GOT3 (cell line): ENCODE results near the gene ANKS1A.

Experiments used
- DNase-seq: peaks from one replicate; lab custom pipeline; 2025; ENCODE audit warnings: mixed read lengths; lab: John Stamatoyannopoulos, UW

ANKS1A gene

DNA sequence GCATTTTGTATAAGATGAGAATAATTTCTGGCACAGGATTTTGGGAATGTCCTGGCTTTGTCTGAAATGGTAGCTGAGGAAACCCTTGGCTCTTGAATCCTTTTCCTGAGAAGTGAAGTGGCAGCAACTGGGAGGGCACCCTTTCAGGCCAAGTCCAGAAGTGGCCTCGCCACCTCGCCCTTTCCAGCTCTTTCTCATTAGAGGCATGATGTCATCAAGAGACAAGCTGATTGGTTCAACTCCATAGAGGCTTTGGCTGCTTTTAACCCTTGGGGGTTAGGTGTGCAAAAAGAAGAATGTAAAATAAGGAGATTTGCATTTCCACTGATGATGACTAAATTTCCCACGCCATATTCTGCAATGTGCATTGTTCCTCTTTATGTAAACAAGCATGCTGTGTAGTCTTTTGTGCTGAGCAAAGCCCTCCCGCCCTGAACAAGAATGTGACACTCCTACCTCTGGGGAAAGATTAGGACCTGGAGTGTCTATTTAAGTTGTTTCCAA, 135.5 kb downstream of the ANKS1A start:
- no peak for DNase-seq

DNA sequence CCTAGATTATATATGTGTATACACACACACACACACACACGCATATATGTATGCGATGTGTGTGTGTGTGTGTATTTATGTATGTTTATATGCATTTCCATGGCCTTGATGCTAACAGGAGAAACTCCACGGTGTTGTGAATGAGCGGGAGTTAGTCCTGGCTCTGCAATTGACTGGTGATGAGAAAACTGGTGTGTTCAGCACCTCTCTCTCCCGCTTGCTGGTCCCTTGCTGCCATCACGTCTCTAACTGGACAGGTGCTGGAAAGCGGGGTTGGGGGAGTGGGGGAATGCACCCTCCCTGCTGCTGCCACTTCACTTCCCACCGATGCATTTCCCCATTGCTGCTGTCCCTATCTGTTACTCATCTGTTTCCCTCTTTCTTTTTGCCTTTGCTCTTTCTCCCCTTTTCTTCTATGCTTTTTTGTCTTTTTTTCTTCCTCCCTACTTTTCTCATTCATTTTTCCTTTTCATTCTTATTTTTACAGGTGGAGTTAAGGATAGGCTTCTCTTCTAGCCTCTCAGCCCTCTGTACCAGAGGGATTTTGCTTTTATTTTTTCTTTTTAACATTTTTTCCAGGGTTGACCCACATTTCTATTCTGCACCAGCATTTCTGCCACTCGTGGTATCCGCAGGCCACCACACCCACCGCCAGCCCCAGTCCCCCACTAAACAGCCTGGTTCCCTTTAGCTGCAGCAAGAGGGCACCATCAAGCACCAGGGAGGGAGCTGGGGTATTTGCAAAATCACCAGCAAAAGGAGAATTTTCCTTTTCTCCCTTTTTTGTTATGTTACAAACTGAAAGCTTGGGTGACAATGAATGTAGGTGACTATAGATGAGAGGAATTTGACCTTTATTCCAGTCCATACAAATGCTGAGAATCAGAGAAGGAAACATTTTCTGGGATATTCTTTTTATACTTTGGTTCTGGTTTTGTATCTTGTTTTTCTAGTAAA, 136.5 kb downstream of the ANKS1A start:
- no peak for DNase-seq

GRCh38 chr6:35026434-35027222, 137.6 kb downstream of the ANKS1A start:
- no peak for DNase-seq

- DNase-seq = no peak
Observed at GRCh38 chr6:35027807-35028206, 138.8 kb downstream of the ANKS1A start.

- DNase-seq = no peak
Observed at GRCh38 chr6:35028781-35029769, 140.0 kb downstream of the ANKS1A start.

- DNase-seq = no peak
Observed at GRCh38 chr6:35030099-35030498, 141.0 kb downstream of the ANKS1A start.

GRCh38 chr6:35031611-35032529, 142.8 kb downstream of the ANKS1A start:
- DNase-seq = no peak

GRCh38 chr6:35033683-35034082, 144.6 kb downstream of the ANKS1A start:
- no peak for DNase-seq

DNA sequence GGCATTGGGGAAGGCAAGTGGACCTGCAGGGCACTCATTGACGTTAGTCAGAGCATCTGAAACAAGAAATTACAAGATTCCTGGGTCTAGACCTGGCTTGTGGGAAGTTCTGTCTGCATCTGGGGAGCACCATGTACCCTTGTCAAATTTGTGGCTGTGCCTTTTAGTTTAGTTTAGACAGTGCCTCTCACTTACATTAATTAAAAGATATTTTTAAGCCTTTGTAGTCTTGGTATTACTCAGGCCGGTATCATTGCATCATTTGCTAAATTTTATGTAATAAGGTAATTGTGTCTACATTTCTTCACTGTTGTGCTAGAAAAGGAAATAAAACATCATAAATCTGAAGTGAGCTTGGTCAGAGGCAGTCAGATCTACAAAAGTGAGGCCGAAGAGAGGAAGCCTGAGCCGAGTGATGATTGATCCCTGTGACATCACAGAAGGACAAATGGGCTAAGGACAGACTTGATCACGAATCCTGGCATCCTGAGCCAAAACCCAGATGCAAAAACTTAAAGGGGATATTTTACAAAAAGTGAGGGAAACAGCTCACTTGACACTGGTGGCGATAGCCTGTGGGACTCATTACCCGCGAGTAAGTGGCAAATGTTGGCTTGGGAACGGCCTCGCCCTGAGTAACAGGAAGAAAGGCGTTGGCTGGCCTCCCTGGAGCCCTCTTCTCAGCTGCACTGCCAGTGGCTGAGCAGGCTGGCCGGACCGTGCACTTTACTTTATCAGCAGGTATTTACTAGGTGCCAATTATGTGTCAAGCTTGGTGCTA, 145.5 kb downstream of the ANKS1A start:
- DNase-seq = no peak

GRCh38 chr6:35035481-35036030, 146.5 kb downstream of the ANKS1A start:
- no peak for DNase-seq

DNA sequence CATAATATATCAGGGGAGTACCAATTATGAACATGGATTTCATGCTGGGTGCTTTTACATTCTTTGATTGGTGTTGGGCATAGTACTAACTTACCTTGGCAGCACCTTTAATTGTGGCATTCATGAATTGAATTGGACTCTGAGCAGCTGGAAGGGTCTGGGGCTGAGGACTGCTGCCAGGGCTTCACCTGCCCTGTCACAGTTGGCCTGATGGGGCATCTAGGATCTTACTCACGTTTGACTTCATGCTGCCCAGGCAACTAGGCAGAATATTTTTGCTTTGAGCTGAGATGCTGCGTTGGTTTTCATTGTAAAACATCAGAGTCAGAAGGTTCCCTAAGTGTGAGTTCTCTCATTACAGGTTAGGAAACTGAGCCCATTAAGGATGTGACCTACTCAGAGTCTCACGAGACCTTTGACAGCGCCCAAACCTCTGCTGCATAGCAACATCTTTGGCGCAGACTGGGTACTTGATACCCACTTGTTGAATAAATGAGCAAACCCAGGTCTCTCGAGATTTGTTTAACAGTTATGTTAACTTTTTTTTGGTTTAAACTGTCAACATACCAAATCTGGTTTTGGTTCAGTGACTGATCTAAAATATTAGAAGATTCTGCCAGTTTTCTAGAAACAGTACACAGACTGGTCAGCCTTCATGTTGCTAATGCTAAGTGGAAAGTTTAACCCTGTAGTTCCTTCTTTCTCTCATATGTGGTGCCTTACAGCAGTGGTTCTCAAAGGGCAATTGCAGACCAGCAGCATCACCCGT, 147.2 kb downstream of the ANKS1A start:
- DNase-seq = no peak

- no peak for DNase-seq
Observed at GRCh38 chr6:35036828-35037663, 148.0 kb downstream of the ANKS1A start.

DNA sequence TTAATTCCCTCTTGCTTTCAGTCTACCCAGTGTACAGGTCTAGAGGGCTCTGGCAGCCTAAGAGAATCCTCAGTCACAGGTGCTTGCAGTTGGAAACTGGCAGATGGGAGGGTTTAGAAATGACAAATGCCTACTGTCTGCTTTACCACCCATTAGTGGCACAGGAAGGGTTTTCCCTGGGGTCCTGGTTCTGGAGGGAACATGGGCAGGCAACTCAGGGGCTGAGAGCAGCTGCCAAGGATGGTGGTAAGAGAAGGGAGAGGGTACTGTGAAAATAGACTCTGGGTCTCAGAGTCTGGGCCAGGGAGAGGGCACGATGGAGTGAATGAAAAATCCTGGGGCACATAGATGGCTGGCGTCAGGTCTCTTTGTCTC, 148.6 kb downstream of the ANKS1A start:
- DNase-seq = no peak

- DNase-seq = no peak
Observed at GRCh38 chr6:35038076-35038475, 149.0 kb downstream of the ANKS1A start.

- DNase-seq = no peak
Observed at GRCh38 chr6:35040398-35040797, 151.3 kb downstream of the ANKS1A start.

GRCh38 chr6:35041086-35041861, 152.2 kb downstream of the ANKS1A start:
- DNase-seq = no peak
